GM23248 (cell line): ENCODE data around the gene FAM169A. TPM values are rescaled to one million over a fixed set of nuclear protein-coding genes. Genes with fewer than 3 reads are reported as not detected.
"Not testable (repeated sequence)": the region's sequence is repeated elsewhere in the genome, so short reads cannot be mapped to it uniquely, and the experiment has no call there.

Experiments used
- DNase-seq: peaks from one replicate; pipeline ENCODE4 v3.0.0-alpha.2; 2015
- H2AFZ ChIP-seq: fragments of 200-600 bp; sonication (generic); 2 replicates; pipeline ENCODE4 v1.6.1; 2016; ENCODE audit warnings: antibody characterized with exemption
- H3F3A ChIP-seq: fragments of 200-600 bp; sonication (generic); 2 replicates; pipeline ENCODE4 v1.6.1; 2016; ENCODE audit warnings: mild to moderate bottlenecking, antibody characterized with exemption, mixed run types; ENCODE audit not compliant: insufficient read depth
- H3K27ac ChIP-seq: fragments of 200-600 bp; sonication (generic); 2 replicates; pipeline ENCODE4 v1.5.1; 2016; ENCODE audit warnings: mild to moderate bottlenecking
- H3K27me3 ChIP-seq: fragments of 200-600 bp; sonication (generic); replicated peaks from 2 replicates; pipeline ENCODE4 v1.6.1; 2016; ENCODE audit warnings: mild to moderate bottlenecking; ENCODE audit not compliant: insufficient read depth
- H3K36me3 ChIP-seq: fragments of 200-600 bp; sonication (generic); 2 replicates; pipeline ENCODE4 v1.6.1; 2016; ENCODE audit warnings: low read depth, mild to moderate bottlenecking
- H3K4me1 ChIP-seq: fragments of 200-600 bp; sonication (generic); 2 replicates; pipeline ENCODE4 v1.6.1; 2016; ENCODE audit warnings: mild to moderate bottlenecking; ENCODE audit not compliant: insufficient read depth
- H3K4me2 ChIP-seq: fragments of 200-600 bp; sonication (generic); one replicate; pipeline ENCODE4 v1.6.1; 2016; ENCODE audit warnings: mild to moderate bottlenecking; ENCODE audit not compliant: unreplicated experiment
- H3K4me3 ChIP-seq: fragments of 200-600 bp; sonication (generic); 2 replicates; pipeline ENCODE4 v1.5.1; 2016; ENCODE audit warnings: mild to moderate bottlenecking
- H3K79me2 ChIP-seq: fragments of 200-600 bp; sonication (generic); 2 replicates; pipeline ENCODE4 v1.6.1; 2016; ENCODE audit warnings: mild to moderate bottlenecking; ENCODE audit not compliant: insufficient read depth
- H3K9ac ChIP-seq: fragments of 200-600 bp; sonication (generic); 2 replicates; pipeline ENCODE4 v1.6.1; 2016; ENCODE audit warnings: mild to moderate bottlenecking
- H3K9me2 ChIP-seq: fragments of 200-600 bp; sonication (generic); 2 replicates; pipeline ENCODE4 v1.6.1; 2016; ENCODE audit warnings: mixed run types, mild to moderate bottlenecking, moderate library complexity; ENCODE audit not compliant: insufficient read depth
- H3K9me3 ChIP-seq: fragments of 200-600 bp; sonication (generic); one replicate; pipeline ENCODE4 v1.6.1; 2017; ENCODE audit warnings: low read depth
- H4K20me1 ChIP-seq: fragments of 200-600 bp; sonication (generic); 2 replicates; pipeline ENCODE4 v1.6.0; 2016; ENCODE audit not compliant: insufficient read depth
- EZH2 ChIP-seq: fragments of 200-600 bp; sonication (generic); IDR thresholded peaks from 2 replicates; pipeline ENCODE4 v1.6.1; 2018; ENCODE audit warnings: antibody characterized with exemption, mild to moderate bottlenecking; ENCODE audit not compliant: insufficient read depth, poor library complexity, severe bottlenecking
- EZH2phosphoT487 ChIP-seq: fragments of 200-600 bp; sonication (generic); IDR thresholded peaks from 2 replicates; pipeline ENCODE4 v1.6.1; 2018; ENCODE audit warnings: antibody characterized with exemption, moderate library complexity, mild to moderate bottlenecking, low read depth; ENCODE audit not compliant: insufficient read depth
- WGBS, 2 experiments: methylation state at CpG; one replicate each; pipeline ENCODE4 v1.1.6; 2015 to 2017; ENCODE audit warnings: low lambda C conversion rate in 2 of 2, low coverage in 1 of 2; ENCODE audit errors: missing lambda C conversion rate in 2 of 2; 5-methylcytosine and 5-hydroxymethylcytosine counted together
- in situ Hi-C: fragments of 300-500 bp; cut with MboI; formaldehyde crosslinking; loops from 2 replicates; pipeline ENCODE4 v1.15.0; 2020
- polyA plus RNA-seq: library from polyadenylated mRNA; unstranded; fragments of >200 nt; fragmentation: Nextera tagmentation; extraction: Ambion mirVana; gene quantifications from 2 replicates; pipeline ENCODE4 v1.2.1, GENCODE V29; 2016
- total RNA-seq: library from RNA; depleted of rRNA; stranded (reverse); fragments of >200 nt; shearing (Covaris generic); gene quantifications from 2 replicates; pipeline ENCODE4 v1.2.3, GENCODE V29; 2014

FAM169A gene
- total and polyA plus RNA-seq, 2 experiments from 2014 or later = 0.08 to 0.22 TPM

DNA sequence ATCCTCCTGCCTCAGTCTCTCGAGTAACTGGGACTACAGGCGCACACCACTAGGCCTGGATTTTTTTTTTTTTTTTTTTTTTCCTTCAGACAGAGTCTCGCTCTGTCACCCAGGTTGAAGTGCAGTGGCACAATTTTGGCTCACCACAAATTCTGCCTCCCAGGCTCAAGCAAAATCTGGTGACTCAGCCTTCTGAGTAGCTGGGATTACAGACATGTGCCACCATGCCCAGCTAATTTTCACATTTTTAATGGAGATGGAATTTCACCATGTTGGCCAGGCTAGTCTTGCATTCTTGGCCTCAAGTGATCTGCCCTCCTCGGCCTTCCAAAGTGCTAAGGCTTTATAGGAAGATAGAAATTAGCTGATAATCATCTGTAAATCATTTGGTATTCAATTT, 55.3 kb downstream of the FAM169A start:
- Histone ChIP-seq H3K36me3 (no peaks in the 10 kb centered on the region), H3K9me3 (no peaks in the 10 kb centered on the region), H3K9ac (no peak overlapping the region), H3K79me2 (no peaks in the 10 kb centered on the region), H3K4me2 (no peak overlapping the region), H2AFZ (no peak overlapping the region), H3F3A (no peaks in the 10 kb centered on the region), H3K27ac (no peak overlapping the region), H3K4me3 (no peak overlapping the region), H4K20me1 (no peaks in the 10 kb centered on the region), H3K9me2 (no peaks in the 10 kb centered on the region), H3K4me1 (no peaks in the 10 kb centered on the region), H3K27me3 (no peaks in the 10 kb centered on the region)
- peak; percentile 5 for DNase-seq
- 67% methylated on average over 4 of the region's 4 CpGs for WGBS, 2 experiments
- TF ChIP-seq EZH2 (no peak), EZH2phosphoT487 (no peak)
- in situ Hi-C loops = no loop called here

DNA sequence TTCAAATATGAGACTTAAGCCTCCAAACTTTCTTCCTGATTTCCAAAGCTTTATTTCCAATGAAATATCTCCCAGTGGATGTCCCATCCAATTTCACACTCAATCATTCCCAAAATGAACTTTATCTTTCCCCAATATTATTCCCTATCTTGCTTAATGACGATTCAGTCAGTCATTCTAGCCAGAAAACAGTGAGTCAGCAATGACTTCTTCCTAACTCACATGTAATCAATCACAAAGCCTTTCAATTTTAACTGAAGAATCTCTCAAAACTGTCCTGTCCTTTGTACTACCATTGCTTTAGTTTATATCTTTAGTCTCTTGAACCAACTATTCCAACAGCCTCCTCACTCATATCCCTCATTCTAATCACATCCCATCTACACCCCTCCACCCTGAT, 64.2 kb downstream of the FAM169A start:
- WGBS, 2 experiments = 0% methylated on average over 1 of the region's 1 CpG
- Histone ChIP-seq H3K4me3 (no peak overlapping the region), H3K27me3 (no peaks in the 10 kb centered on the region), H3K27ac (no peak overlapping the region), H3K9ac (no peak overlapping the region), H3K9me2 (no peaks in the 10 kb centered on the region), H3K36me3 (no peaks in the 10 kb centered on the region), H3K79me2 (no peaks in the 10 kb centered on the region), H3K4me1 (no peaks in the 10 kb centered on the region), H2AFZ (no peak overlapping the region), H3K9me3 (no peaks in the 10 kb centered on the region), H4K20me1 (no peaks in the 10 kb centered on the region), H3F3A (no peaks in the 10 kb centered on the region), H3K4me2 (no peak overlapping the region)
- DNase-seq = peak; percentile 24
- TF ChIP-seq EZH2 (no peak), EZH2phosphoT487 (no peak)
- in situ Hi-C loops = no loop called here

DNA sequence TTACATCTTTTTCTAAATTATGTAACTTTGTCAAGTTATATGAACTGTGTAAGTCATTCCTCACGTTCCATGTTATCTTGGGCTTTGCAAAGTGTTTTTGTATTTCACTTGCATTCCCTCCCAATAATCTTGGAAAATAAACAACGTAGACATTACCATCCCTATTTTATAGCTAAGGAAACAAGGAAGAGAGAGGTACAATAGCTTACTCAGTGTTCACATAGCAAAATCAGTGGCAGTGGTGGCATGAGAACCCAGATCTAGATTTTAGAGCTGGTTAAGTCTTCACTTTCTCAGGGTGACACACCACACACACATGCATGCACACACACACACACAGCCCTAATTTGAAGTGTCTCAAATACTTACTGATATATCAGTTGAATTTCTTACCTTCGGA, 65.0 kb downstream of the FAM169A start:
- no peaks in the 10 kb centered on the region for H3K36me3 ChIP-seq
- no peak overlapping the region for H2AFZ ChIP-seq
- no peak overlapping the region for H3K4me3 ChIP-seq
- TF ChIP-seq EZH2phosphoT487 (no peak), EZH2 (no peak)
- in situ Hi-C loops = no loop called here
- no peak for DNase-seq
- no peak overlapping the region for H3K27ac ChIP-seq
- no peaks in the 10 kb centered on the region for H4K20me1 ChIP-seq
- H3K9me3 ChIP-seq = no peaks in the 10 kb centered on the region
- no peaks in the 10 kb centered on the region for H3K4me1 ChIP-seq
- WGBS, 2 experiments = 90% methylated on average over 3 of the region's 3 CpGs
- H3K9ac ChIP-seq = no peak overlapping the region
- H3K9me2 ChIP-seq = no peaks in the 10 kb centered on the region
- H3F3A ChIP-seq = no peaks in the 10 kb centered on the region
- no peak overlapping the region for H3K4me2 ChIP-seq
- H3K27me3 ChIP-seq = no peaks in the 10 kb centered on the region
- H3K79me2 ChIP-seq = no peaks in the 10 kb centered on the region

DNA sequence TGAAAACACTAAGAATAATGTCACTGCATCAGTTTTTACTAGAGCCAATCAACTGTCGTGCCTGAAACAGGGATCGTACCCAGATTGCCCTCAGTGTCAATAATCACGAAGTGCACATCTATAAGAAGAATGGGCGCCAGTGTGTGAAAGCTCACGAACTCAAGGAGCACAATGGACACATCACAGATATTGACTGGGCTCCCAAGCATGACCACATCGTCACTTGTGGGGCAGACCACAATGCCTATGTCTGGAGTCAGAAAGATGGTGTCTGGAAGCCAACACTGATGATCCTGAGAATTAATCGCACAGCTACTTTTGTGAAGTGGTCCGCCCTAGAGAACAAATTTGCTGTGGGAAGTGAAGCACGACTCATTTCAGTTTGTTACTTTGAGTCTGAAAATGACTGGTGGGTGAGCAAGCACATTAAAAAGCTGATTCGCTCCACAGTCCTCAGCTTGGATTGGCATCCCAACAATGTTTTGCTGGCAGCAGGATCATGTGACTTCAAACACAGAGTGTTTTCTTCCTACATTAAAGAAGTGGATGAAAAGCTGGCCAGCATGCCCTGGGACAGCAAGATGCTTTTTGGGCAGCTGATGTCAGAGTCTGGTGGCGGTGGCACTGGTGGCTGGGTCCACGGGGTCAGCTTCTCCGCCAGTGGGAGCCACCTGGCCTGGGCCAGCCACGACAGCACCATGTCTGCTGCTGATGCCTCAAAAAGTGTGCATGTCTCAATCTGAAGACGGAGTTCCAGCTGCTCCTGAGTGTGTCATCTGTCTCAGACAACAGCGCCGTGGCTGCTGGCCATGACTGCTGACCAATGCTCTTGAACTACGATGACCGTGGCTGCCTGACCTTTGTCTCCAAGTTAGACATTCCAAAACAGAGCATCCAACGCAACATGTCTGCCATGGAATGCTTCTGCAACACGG, 66.9 kb downstream of the FAM169A start:
- no peak for TF ChIP-seq EZH2
- no peak for TF ChIP-seq EZH2phosphoT487
- H3K4me1 ChIP-seq = no peaks in the 10 kb centered on the region
- H4K20me1 ChIP-seq = no peaks in the 10 kb centered on the region
- no peaks in the 10 kb centered on the region for H3K36me3 ChIP-seq
- no peak overlapping the region for H3K27ac ChIP-seq
- H3K9ac ChIP-seq = no peak overlapping the region
- H3K79me2 ChIP-seq = no peaks in the 10 kb centered on the region
- WGBS, 2 experiments = 85 to 91% methylated on average over 20 to 21 of the region's 21 CpGs
- no peaks in the 10 kb centered on the region for H3K9me3 ChIP-seq
- no peak overlapping the region for H2AFZ ChIP-seq
- peak; percentile 28 for DNase-seq
- no peaks in the 10 kb centered on the region for H3F3A ChIP-seq
- no peaks in the 10 kb centered on the region for H3K27me3 ChIP-seq
- no peak overlapping the region for H3K4me3 ChIP-seq
- H3K4me2 ChIP-seq = no peak overlapping the region
- H3K9me2 ChIP-seq = no peaks in the 10 kb centered on the region
- in situ Hi-C loops = no loop called here

DNA sequence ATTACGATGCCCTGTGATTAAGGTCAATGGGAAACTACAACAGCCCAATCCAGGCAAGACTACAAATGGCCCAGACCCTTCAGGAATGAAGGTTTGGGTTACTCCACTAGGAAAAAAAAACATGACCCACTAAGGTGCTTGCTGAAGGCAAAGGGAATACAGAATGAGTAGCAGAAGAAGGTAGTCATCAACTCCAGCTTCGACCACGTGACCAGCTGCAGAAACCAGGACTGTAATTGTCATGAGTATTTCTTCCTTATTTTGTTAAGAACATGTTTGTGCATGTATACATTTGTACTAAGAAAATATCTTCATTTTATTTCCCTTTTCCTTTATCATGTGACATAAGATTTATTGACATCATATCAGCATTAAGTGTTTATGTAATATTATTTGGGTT, 74.5 kb downstream of the FAM169A start:
- in situ Hi-C loops, H3K9me2 ChIP-seq, H3K4me2 ChIP-seq, H3K27me3 ChIP-seq, DNase-seq, H3K4me3 ChIP-seq, H2AFZ ChIP-seq, H3F3A ChIP-seq, H3K9ac ChIP-seq, H3K9me3 ChIP-seq, H3K27ac ChIP-seq, H3K79me2 ChIP-seq, H4K20me1 ChIP-seq, H3K36me3 ChIP-seq, H3K4me1 ChIP-seq: not testable (repeated sequence)
- 58 to 62% methylated on average over 3 of the region's 3 CpGs for WGBS, 2 experiments
